Pancreas (tissue), 10 donors: ENCODE measurements around the gene FCGBP. TPM values are rescaled to one million over a fixed set of nuclear protein-coding genes. Genes with fewer than 3 reads are reported as not detected.
A peak's percentile ranks its signal among the peaks of the same experiment; 100 is the strongest.
"Not testable (repeated sequence)": the region's sequence is repeated elsewhere in the genome, so short reads cannot be mapped to it uniquely, and the experiment has no call there.

Experiments
- ATAC-seq, 4 donors: fragments of 200-7000 bp; cut with Tn5 transposase; one replicate each; pipeline versions ENCODE4 v1.8.0 to v1.9.1; 2020; ENCODE audit warnings: mild to moderate bottlenecking in 4 of 4, moderate library complexity in 4 of 4
- DNase-seq, 6 donors: peaks; one replicate each; pipeline ENCODE4 v3.0.0-alpha.2; 2020
- FAIRE-seq: peaks from 2 replicates; lab custom pipeline; 2012; peaks lifted over from hg19 to GRCh38; lab: Jason Lieb, UNC
- H3K27ac ChIP-seq, 4 donors: fragments of 200-600 bp; sonication (generic); 1 replicate in 3 of 4; 2 replicates in 1 of 4; pipeline versions ENCODE4 v1.5.0 to v1.8.0; 2020
- H3K27me3 ChIP-seq, 4 donors: fragments of 200-600 bp; one replicate each; pipeline ENCODE4 v1.8.0; 2021
- H3K36me3 ChIP-seq, 3 donors: fragments of 200-600 bp; sonication (generic) in 1 of 3; one replicate each; pipeline versions ENCODE4 v1.5.0 to v1.8.0; 2020 to 2021
- H3K4me1 ChIP-seq, 3 donors: fragments of 200-600 bp; one replicate each; pipeline ENCODE4 v1.8.0; 2021
- H3K4me3 ChIP-seq, 4 donors: fragments of 200-600 bp; sonication (generic) in 2 of 4; one replicate each; pipeline versions ENCODE4 v1.5.0 to v1.8.0; 2020 to 2021
- H3K9me3 ChIP-seq, 4 donors: fragments of 200-600 bp; one replicate each; pipeline ENCODE4 v1.8.0; 2021
- WGBS, 2 donors: extraction: QIAGEN DNeasy Blood & Tissue Kit; methylation state at CpG; one replicate each; pipeline ENCODE4 v1.1.7; 2013; 5-methylcytosine and 5-hydroxymethylcytosine counted together
- intact Hi-C, 3 donors: fragments of 100-400 bp; cut with DNase I; formaldehyde crosslinking; loops; one replicate each; pipeline versions ENCODE4 v1.11.1 to v1.14.2; 2022
- polyA plus RNA-seq, 2 donors: library from polyadenylated mRNA; stranded (reverse); fragments of 200-250 nt; gene quantifications; one replicate each; pipeline ENCODE4 v1.2.3, GENCODE V29; 2013
- total RNA-seq, 6 donors: library from RNA; stranded (reverse); fragmentation: NEBNext Ultra II Directional in 4 of 6; extraction: Animal tissue kit (Norgen Biotek cat#: 25700) in 4 of 6; gene quantifications; one replicate each; pipeline versions ENCODE4 v1.2.1 to v1.2.4, GENCODE V29; 2021 to 2023
- TF ChIP-seq, protein P1 (sequence below), 4 donors: fragments of 200-600 bp; sonication (generic) in 3 of 4; IDR thresholded peaks; one replicate each; pipeline versions ENCODE4 v1.5.0 to v1.8.0; 2021; ENCODE audit warnings: antibody characterized with exemption in 4 of 4
- donor health status: healthy with polysubstance abuse.
- donor health status: DM: no; HTN: no; CAD: no; lungs with moderate emphysema.
- donor health status: DM: no; HTN: no; CAD: no.
- donor health status: control.
- donor health status: control.
- donor health status: Bipolar disorder and iron deficiency.
- donor health status: DM: yes; HTN: yes; CAD: no.
- donor health status: DM: no; HTN: no; CAD: no.
- donor health status: DM: no; HTN: no; CAD: no.
- donor health status: DM: yes; HTN: yes; CAD: no.

FCGBP gene
- total and polyA plus RNA-seq, 8 donors: 1.4 to 118 (median 23.6) TPM

DNA sequence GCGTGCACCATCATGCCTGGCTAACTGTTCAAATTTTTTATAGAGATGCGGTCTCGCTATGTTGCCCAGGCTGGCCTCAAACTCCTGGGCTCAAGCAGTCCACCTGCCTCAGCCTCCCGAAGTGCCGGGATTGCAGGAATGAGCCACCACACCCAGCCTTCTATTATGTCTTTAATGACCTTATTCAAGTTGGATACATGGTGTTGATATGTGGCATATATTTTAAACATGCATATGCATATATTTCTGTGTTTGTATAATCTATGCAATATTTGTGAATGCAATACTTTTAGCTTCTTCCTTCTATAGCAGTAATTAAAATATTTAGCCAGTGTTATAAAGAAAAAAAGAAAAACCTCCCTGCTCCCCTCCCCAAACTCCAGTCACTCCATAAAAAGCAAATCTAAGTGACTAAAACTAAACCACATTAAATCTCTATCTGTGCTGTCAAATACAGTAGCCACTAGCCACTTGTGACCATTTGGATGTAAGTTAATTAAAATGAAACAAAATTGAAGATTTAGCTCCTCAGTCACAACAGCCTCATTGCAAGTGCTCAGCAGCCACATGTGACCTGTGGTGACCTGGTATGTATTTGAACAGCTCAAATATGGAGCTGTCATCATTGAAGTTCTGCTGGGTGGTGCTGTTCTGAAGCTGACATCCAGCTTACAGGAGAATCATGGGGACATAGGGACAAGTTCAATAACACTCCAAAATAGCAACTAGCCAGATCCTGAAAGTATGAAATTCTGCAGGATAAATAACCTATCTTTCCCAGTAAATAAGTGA lies 27.4 kb downstream of the FCGBP start:
- Histone ChIP-seq H3K9me3 (no peaks in the 10 kb centered on the region), H3K4me3 (no peak overlapping the region), H3K36me3 (no peaks in the 10 kb centered on the region), H3K27me3 (no peaks in the 10 kb centered on the region), H3K27ac (no peak overlapping the region), H3K4me1 (no peaks in the 10 kb centered on the region)
- FAIRE-seq (no peak), DNase-seq (no peak), ATAC-seq (no peak)
- 86 to 89% methylated on average over 5 of the region's 5 CpGs for WGBS, 2 donors
- TF ChIP-seq, protein P1, sequence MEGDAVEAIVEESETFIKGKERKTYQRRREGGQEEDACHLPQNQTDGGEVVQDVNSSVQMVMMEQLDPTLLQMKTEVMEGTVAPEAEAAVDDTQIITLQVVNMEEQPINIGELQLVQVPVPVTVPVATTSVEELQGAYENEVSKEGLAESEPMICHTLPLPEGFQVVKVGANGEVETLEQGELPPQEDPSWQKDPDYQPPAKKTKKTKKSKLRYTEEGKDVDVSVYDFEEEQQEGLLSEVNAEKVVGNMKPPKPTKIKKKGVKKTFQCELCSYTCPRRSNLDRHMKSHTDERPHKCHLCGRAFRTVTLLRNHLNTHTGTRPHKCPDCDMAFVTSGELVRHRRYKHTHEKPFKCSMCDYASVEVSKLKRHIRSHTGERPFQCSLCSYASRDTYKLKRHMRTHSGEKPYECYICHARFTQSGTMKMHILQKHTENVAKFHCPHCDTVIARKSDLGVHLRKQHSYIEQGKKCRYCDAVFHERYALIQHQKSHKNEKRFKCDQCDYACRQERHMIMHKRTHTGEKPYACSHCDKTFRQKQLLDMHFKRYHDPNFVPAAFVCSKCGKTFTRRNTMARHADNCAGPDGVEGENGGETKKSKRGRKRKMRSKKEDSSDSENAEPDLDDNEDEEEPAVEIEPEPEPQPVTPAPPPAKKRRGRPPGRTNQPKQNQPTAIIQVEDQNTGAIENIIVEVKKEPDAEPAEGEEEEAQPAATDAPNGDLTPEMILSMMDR (IDR thresholded peaks at IDR 0.05): no peak
- intact Hi-C loops: no loop called here

DNA sequence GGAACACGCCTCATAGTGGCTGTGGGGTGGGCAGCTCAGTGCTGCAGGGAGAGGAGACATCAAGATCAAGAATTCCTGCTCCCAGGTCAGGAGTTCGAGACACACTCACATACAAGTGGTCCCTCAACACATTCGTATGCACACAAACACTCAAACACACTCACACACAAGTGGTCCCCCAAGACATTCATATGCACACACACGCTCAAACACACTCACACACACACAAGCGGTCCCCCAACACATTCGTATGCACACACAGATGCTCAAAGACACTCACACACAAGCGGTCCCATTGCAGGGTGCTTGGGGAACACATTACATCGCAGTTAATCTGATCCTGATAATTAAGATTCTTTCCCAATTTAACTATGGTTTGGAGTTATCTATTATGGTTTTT lies 28.2 kb downstream of the FCGBP start:
- no peaks in the 10 kb centered on the region for H3K9me3 ChIP-seq
- ATAC-seq (no peak), FAIRE-seq (no peak), DNase-seq (no peak)
- no peaks in the 10 kb centered on the region for H3K4me1 ChIP-seq
- no peaks in the 10 kb centered on the region for H3K27me3 ChIP-seq
- WGBS, 2 donors: 83 to 90% methylated on average over 8 of the region's 8 CpGs
- H3K27ac ChIP-seq: no peak overlapping the region
- no peak overlapping the region for H3K4me3 ChIP-seq
- TF ChIP-seq, protein P1 (IDR thresholded peaks at IDR 0.05): no peak
- intact Hi-C loops: no loop called here
- H3K36me3 ChIP-seq: no peaks in the 10 kb centered on the region

DNA sequence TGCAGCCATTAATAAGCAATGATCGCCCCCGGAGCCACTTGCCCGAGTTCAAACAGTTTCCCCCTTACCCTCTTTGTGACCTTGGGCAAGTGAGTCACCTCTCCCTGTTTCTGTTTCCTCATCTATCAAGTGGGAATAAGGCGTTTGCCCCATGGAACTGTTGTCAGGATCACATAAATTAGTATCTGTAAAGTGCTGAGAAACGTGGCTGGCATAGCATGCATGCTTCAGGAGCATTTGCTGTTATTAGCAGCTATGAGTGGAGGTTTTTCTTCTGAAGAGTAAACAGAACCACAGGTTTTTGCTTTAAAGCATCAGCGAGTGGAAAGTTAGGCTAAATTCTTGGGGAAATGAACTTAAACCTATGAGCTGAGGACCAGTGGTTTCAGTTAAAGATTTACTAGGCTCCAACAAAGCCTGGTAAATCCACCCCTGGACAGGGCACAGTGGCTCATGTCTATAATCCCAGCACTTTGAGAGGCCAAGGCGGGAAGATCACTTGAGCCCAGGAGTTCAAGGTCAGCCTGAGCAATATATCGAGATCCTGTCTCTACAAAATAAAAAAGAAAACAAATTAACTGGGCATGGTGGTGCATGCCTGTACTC lies 30.8 kb downstream of the FCGBP start:
- H3K27me3 ChIP-seq, H3K4me3 ChIP-seq, H3K4me1 ChIP-seq, intact Hi-C loops, H3K9me3 ChIP-seq, DNase-seq, FAIRE-seq, H3K27ac ChIP-seq, H3K36me3 ChIP-seq: not testable (repeated sequence)
- peak in 3 of 4 donors; percentile 19 to 27 (median 24) for ATAC-seq
- WGBS, 2 donors: 12 to 18% methylated on average over 3 to 4 of the region's 8 CpGs

DNA sequence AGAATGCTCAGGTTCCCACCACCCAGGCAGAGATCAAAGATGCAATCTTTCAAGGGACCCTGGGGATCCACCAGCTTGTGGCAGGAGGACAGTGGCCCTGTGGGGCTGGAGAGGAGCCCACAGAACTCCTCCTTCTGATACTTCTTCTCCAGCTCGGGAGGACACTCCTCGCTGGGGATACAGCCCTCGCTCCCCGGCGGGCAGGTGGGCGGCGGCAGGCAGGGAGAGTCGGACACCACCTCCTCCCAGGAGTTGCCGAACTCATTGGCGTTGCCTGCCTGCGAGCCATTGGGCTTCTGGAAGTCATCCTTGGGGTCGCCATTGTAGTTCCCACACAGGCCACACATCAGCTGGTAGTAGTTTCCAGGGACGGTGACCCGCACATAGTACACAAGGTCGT lies 32.1 kb downstream of the FCGBP start:
- H3K9me3 ChIP-seq, H3K27ac ChIP-seq, intact Hi-C loops, H3K4me3 ChIP-seq, H3K27me3 ChIP-seq, H3K36me3 ChIP-seq, FAIRE-seq, ATAC-seq, H3K4me1 ChIP-seq: not testable (repeated sequence)
- 88 to 98% methylated on average over 10 to 12 of the region's 15 CpGs for WGBS, 2 donors
- peak in 1 of 6 donors; percentile 54 for DNase-seq

DNA sequence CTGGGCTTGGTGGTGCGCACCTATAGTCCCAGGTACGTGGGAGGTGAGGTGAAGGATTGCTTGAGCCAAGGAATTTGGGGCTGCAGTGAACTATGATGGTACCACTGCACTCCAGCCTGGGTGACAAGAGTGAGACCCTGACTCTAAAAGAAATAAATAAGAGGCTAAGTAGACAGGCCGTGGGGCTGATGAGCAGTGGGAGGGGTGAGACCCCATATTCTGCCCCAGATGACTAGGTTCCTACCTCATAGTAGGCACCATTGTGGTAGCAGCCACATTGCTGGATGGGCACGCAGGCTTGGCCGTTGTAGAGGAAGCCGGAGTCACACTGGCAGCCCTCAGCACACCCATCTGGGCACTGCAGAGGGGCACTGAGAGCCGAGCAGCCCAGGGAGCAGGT lies 32.8 kb downstream of the FCGBP start:
- H3K27ac ChIP-seq, FAIRE-seq, ATAC-seq, H3K36me3 ChIP-seq, H3K9me3 ChIP-seq, H3K4me3 ChIP-seq, H3K27me3 ChIP-seq, intact Hi-C loops, H3K4me1 ChIP-seq, DNase-seq: not testable (repeated sequence)
- WGBS, 2 donors: 87 to 93% methylated on average over 3 to 4 of the region's 7 CpGs

DNA sequence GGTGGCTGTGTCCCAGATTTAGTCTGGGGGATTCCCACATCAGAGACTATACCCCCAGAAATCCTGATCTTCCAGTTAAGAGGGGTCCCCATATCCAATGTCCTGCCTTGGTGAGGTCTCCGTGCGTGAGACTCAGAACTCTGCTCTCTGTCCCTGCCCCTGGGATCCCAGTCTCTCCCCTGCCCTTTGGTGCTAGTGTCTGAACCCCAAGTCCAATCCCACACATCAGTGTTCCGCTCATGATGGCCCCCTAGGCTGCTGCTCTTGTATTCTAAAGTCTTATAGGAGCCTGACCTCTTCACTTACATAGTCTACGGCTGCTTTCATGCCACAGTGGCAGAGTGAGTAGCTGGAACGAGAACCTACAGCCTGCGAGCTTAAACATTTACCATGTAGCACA lies 35.6 kb downstream of the FCGBP start:
- not testable (repeated sequence) for H3K27me3 ChIP-seq, H3K27ac ChIP-seq, H3K4me1 ChIP-seq, ATAC-seq, H3K36me3 ChIP-seq, H3K9me3 ChIP-seq, FAIRE-seq, H3K4me3 ChIP-seq, DNase-seq
- intact Hi-C loops: loop anchor here in 1 of 3 donors (10.0 kb wide), 1 partner anchor 66 kb away; no protein-coding TSS in a partner anchor
- WGBS, 2 donors: 42 to 60% methylated on average over 4 to 5 of the region's 6 CpGs
